Anterior cingulate cortex (tissue), 58 donors: ENCODE measurements around the gene PSORS1C1.

Experiments
- DNase-seq, 58 donors: peaks; one replicate each; lab custom pipeline; 2025; lab: John Stamatoyannopoulos, UW

PSORS1C1 gene

DNA sequence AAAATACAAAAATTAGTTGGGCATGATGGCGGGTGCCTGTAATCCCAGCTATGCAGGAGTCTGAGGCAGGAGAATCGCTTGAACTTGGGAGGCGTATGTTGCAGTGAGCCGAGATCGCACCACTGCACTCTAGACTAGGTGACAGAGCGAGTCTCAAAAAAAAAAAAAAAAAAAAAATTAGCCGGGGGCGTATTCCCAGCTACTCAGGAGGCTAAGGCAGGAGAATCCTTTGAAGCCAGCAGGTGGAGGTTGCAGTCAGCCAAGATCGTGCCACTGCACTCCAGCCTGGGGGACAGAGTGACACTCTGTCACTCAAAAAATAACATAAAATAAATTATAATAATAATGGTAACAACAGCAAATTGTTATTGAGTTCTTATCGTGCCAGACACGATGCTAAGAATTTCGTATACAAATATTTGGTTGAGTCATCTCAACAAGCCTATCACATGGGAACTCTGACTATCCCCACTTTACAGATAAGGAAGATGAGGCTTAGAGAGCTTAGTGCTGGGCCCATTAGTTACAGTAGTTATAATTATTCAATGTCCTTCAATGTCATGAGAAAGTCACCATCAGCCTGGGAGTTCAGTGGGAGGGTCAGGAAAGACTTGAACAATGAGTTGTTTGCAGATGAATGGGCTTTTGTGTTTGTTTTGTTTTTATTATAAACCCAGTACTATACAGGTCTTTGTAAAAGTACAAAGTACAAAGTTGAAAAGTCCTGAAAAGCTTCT, 21.7 kb upstream of the PSORS1C1 start:
- no peak for DNase-seq

DNA sequence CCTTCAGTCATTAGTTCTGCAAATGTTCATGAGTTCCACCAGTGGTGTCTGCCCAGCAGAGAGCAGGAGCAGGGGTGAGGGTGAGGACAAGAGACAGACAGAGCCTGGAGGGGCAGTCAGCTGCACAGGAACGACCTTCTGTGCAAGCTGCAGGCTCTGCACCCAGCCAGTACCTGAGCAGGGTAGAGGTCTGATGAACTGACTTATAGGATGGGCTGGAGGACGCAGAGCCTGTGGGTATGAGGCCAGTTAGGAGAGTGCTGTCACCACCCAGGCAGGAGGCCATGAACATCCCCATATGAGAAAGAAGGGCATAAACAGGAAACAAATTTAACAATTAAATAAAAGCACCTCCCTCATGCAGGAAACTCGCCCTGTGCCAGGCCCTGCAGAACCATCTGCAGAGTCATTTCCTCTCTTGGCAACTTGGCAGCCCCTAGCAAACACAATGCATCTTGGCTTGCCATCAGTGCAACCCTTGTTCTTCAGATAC, 20.2 kb upstream of the PSORS1C1 start:
- DNase-seq, result no peak

DNA sequence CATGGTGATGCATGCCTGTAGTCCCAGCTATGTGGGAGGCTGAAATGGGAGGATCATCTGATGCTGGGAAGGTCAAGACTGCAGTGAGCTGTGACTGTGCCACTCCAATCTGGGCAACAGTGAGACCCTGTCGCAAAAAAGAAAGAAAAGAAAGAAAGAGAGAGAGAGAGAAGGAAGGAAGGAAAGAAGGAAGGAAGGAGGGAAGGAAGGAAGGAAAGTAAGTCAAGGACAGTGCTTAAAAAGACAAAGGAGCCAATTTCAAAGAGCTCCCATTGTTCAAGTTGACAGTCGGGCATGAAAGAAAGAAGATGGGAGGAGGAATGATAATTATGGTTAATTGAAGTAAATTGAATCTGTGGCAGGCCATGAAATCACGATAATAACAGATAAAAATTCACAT, 18.4 kb upstream of the PSORS1C1 start:
- no peak for DNase-seq

DNA sequence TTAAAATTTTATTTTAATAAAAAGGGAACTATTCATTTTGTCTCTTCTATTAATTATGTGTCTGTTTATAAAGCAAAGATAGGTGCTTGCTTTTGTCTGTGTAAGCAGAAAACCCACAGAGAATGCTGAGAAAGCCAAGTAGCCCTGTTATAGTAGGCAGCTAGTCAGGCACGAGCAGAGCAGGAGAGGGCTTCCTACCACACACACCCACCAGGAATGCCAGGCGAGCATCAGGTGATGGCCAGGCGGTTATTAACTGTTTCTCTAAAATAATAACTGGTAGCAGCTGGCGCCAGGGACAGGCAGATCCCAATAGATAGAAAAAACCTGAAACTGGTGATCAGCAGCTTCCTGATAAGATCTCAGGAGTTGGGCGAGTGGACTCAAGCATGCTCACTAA, 17.9 kb upstream of the PSORS1C1 start:
- DNase-seq, result no peak

DNA sequence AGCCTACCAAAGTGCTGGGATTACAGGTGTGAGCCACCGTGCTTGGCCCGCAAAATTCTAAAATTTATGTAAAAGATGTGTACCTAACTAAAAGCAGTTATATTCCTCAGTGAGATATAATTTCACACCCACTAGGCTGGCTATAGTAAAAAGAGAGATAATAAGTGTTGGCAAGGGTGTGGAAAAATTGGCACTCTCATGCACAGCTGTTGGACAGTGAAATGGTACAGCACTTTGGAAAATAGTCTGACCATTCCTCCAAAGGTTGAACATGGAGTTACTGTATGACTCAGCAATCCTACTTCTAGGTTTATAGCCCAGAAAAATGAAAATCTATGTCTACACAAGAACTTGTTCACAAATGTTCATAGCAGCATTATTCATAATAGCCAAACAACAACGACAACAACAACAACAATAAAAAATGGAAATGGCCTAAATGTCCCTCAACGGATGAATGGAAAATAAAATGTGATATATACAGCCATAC, 16.1 kb upstream of the PSORS1C1 start:
- no peak for DNase-seq

DNA sequence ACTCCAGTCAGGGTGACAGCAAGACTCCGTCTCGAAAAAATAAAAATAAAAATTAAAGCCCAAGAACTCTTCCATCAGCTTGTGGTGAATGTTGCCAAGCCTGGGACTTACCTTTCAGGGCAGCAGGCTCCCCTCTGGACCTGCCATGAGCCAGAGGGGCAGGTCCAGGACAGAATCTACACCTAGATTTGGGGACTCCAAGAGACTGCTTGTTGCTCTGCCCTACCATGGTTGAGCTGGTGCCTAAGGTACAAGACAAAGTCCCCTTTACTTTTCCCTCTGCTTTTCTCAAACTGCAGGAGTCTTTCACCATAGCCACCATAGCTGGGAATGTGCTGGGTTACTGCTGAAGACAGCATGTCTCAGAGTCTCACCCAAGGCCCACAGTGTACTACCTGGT, 11.5 kb upstream of the PSORS1C1 start:
- DNase-seq, result no peak

DNA sequence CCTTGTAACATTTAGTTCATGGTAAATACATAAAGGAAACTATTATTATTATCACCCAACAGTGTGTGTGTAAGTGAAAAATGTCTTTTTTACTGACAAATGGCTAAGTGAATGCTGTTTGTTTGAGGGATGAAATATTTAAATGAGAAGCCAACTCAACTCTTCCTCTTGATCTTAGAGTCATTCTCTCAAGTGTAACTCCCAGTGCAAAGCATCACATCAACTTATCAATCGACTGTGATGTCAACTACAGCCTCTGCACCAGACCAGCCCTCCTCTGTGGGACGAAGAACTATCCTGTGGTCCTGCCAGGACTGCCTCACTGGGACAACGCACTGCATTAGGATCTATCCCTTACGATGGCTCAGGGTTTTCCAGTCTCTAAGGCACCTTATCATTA, 7.5 kb upstream of the PSORS1C1 start:
- no peak for DNase-seq

DNA sequence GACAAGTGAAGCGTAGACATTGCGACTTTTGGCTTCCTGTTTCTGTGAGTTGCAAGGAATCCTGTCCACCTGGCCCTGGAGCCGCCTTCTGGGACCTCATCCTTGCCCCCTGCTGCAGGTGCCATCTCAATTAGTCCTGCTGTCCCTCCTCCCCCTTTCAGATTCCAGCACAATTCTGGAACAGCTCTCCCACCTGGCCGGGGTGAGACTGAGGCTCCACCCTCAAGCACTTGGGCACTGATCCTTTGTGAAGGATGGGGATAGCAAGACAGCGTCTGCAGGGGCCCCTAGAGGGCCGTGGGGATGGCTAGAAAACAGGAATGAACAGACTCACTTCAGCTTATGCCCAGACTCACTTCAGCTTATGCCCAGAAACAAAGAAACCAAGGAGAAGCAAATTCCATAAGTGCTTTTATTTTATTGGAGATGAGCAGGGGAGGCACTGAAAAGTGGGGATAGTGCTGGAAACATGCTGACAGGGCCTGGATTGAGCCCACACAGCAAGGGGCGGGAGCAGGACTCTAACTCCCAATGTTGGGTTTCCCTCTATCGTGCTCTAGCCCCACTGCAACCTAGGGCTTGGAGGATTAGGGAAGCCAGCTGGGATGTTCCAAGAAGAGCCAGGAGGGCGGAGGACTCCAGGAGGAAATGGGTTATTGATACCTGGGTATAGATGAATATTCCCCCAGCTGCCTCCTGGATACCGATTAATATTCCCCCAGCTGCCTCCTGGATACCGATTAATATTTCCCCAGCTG, 3.6 kb upstream of the PSORS1C1 start:
- no peak for DNase-seq

DNA sequence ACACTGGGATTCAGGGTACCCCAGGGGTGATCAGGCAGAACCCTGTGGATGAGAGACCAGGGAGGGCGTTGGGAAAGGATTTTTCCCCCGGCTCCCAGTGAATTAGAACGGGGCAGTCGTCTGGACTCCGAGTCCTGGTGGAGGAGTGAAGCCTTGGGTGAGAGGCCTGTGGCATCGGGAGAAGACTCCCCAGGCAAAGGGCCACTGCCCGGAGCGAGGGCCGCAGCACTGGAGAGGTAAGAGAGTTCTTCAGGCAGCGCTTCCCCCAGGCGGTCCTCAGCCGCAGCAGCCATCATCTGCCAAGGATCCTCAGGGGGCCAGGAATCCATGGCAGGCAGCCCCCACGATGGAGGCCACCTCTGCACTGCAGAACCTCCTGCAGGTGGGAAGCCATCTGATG, 2.9 kb upstream of the PSORS1C1 start:
- no peak for DNase-seq

DNA sequence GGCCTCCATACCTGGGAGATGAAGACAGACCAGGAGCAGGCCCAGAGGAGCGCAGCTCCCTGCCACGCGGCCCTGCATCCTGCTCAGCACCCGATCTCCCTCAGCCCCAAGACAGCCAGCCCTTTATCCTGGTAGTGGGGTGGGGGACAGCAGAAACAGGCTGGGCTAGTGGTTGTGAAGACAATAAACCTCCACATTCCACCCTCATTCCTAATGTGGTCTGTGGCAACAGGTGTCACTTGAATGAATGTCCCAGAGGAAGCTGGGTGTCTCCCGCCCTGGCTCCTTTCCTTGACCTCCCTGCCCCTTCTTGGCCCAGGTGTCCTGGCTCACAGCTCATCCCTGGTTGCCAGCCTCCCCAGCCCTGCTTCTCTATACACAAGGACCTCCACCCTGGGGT, 2.1 kb upstream of the PSORS1C1 start, which contains the start of gene C6orf15:
C6orf15 (minus strand) TSS at position 98 of the 400 bp plus-strand sequence; CDS start at position 78, 20 bp downstream.
- no peak for DNase-seq

DNA sequence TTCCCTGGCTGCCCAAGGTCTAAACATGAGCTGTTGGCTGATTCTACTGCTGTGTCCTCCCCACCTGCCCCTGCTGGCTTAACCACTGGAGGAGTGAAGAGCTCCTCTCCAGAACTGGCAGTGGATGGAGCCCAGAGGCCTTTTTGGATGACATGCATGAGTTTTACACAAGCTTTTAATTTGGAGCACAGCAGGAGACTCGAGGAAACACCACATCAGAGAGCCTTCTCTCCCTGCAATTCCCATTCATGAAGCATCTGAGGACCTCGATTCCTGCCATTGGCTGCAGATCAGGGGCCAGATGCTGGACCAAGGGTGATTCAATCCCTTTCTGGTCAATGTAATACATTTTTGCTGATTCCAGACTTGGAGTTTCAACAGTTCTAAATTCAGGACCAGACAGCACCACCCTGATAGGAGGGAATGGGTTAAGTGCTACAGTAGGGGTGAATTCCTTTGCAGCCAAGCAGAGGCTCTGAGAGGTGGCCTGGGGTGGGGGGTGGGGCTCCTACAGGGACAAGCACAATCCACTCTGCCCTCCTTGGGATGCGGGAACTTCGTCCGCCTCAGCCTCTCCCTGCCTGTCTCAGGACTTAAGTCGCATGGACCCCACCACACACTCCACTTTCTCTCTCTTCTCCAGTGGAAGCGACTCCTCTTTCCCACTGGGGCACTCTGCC, 599 bp upstream of the PSORS1C1 start:
- no peak for DNase-seq

DNA sequence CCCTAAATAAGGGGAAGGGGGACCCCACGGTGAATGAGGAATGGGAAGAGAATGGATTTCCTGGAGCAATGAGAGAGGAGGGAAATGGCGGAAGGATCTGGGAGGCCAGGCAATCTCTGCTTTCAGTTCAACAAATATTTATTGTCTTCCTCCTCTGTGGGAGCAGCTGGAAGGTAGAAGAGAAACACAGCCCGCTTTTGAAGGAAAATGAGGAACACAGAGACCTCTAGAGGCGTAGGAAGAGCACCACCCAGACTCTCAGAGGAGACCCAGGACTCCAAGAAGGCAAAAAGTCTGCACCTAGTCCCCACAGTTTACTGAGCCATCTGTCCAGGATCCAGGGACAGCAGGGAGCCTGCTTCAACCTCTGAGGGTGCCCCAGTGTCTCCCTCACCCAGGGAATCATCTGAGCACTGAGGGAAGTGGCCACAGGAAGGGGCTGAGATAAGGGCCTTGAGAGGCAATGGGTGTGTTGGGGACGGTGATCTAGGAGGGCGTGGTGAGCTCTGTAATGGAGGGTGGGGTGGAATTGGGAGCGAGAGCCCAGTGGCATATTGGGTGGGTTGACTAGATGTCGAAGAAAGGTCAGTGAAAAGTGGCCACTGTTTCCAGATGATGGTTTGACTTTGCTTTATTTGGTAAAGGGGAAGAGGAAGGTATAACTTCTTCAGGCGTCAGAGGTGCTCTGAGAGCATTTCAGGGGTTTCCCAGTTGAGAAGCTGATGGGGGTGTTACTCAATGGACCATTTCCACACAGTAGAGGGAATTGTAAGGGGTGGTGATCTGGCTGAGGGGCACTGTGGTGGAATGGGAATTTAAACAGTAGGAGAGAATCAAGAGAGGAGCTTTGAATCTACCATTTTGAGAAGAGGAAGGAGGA, 610 bp downstream of the PSORS1C1 start:
- DNase-seq, result peak in 4 of 58 donors; percentile 3 to 54 (median 31)

DNA sequence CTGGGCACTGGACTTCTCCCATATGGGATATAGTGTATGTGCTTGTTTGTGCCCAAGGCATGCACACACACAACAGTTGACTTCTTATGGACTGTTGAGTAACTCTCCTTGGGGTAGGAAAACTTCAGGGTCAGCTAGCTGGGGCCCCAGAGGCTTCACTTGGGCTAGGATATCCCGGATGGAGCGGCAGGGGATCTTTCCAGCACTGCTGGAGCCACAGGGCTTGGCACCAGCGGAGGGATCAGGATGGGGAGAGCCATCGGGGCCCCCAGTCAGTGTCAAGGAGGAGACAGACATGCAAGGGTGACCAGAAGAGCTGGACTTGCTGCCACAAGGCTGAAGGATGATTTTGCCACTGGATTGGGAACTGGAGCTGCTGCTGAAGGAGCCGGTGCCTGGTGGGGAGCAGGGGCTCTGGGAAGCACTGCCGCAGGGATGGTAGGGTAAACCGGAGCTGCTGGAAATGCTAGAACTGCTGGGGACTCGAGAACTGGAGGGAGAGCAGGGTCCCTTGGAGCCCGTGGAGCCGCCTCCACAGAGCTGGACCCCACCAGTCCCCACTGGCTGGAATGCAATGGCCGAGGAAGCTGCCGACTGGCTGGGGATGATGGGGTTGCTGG, 1.5 kb downstream of the PSORS1C1 start:
- no peak for DNase-seq

DNA sequence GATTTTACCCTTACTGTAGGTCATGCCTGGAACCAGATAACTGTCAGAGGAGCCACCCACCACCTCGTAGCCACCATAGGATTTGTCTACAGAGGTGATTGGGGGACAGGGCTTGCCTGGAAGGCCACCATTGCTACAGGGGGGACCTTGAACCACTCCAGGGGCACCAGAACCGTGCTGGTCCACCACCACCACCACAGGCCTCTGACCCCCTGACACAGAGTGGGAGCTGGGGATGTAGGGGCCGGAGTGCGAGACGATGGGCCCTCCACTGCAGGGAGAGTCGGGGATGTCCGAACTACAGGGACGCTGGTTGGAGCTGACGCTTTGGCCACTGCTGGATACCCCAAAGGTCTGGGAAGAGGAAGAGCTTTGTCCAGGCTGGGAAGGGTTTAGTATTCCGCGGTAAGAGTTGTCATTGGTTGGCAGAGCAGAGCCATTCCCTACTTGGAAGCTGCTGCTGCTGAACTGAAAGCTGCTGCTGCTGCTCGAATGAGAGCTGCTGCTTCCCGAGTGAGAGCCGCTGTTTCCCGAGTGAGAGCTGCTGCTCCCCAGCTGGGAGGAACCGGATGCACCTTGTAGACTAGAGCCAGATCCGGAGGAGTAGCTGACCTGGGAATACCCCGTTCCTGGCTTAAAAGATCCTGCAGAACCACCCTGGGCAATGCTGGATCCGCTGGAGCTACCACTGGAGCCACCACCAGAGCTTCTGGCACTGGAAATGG, 2.2 kb downstream of the PSORS1C1 start:
- peak in 1 of 58 donors; percentile 29 for DNase-seq

DNA sequence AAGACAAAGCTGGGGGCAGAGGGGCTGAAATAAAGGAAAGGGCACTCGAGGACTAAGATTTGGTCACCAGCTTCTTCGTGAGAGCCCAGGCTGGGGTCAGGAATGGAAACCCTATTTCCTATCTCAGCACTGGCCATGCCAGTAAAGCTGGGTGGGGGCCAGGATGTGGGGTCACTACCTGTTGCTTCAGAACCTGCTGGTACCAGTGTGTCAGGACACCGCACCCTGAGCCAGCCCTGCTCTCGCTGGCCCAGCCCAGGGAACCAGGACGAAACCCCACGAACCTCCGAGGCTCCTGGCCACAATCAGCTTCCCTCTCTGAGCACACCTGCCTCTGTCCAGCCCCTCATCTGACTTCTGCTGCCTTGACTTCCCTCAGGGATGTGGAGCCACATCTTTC, 3.6 kb downstream of the PSORS1C1 start:
- DNase-seq, result no peak

DNA sequence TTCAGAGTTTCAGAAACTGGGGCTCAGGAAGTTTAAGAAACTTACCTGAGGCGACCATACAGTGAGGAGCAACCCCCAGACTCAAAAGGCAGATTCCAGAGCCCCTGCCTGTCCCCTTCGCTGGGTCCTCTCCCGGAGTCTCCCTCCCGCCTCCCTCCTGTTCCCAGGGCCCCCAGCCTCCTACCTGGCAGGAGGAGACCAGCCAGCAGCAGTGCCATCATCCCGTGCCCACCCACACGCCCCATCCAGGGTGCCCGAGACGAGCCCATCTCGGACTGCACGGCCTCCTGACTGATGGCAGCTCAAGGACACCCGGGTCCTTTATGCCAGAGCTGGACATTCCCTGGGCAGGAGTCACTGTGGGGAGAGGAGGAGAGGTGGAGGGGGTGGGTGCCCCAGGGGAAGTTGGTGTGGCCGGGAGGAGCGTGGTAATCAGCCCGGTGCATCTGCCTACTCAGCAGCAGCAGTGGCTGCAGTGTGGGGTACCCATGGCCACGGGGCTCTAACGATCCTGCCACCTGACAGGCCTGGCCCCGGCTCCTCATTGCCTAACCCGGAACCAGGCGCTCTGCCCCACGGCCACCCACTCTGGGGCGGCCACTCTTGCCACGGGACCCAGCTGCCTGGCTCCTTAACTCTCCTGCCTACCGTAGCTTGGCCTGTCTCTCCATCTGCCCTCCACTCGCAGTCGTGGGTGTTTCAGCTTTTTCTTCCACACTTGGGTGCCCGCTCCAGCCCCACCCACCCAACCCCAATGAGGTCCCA, 5.7 kb downstream of the PSORS1C1 start, which contains the start of gene CDSN:
CDSN (minus strand) TSS at position 296 of the 765 bp plus-strand sequence; CDS start at position 269, 27 bp downstream.
- no peak for DNase-seq

DNA sequence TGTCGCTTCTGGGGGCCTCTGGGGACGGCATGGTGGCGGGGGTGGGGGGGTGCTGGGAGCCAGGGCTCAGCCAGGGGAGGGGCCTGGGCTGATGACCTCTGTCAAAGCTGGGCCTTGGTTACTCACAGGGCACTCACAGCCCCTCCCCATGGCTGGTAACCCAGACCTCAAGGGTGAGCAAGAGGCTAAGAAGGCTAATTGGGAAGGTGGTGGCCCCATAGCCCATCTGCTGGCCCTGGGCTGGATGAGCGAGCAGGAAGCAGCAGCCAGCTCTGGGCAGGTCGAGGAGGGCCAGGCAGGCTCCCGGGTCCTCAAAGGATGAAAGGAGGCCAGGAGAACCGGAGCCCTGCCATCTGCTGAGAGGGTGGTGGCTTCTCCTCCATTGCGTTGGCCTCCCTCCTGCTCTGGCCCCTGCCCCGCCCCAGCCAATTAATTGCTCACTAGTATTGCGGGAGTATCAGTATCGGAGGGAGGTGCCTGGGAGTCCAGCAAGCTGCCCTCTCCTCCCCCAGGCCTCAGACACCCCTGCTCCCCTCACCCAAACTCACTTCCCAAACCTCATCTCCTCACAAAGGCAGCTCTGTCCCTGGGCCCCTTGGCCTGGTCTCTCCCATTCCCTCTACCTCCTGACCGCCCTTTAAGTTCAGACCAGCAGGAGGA, 6.7 kb downstream of the PSORS1C1 start:
- no peak for DNase-seq
